Keratinocyte (primary cell): Measurements from ENCODE around the gene TMEM243.
"Not testable (repeated sequence)": the region's sequence is repeated elsewhere in the genome, so short reads cannot be mapped to it uniquely, and the experiment has no call there.

Experiments used
- CTCF ChIP-seq, 3 experiments: IDR thresholded peaks in 1 of 3; conservative IDR thresholded peaks in 1 of 3; optimal IDR thresholded peaks in 1 of 3; 2 replicates in 2 of 3; 3 replicates in 1 of 3; pipeline versions ENCODE3 to v1.5.1; 2011; ENCODE audit warnings: low read length in 3 of 3, mild to moderate bottlenecking in 3 of 3, moderate library complexity in 2 of 3, control low read depth in 1 of 3, inconsistent platforms in 1 of 3; ENCODE audit not compliant: insufficient read depth in 2 of 3; ENCODE audit errors: extremely low read depth in 1 of 3
- EZH2 ChIP-seq: IDR thresholded peaks from one replicate; pipeline ENCODE4 v1.6.1; 2012; ENCODE audit warnings: inconsistent platforms, mild to moderate bottlenecking, low read length, moderate library complexity

- not testable (repeated sequence) for TF ChIP-seq CTCF (optimal IDR thresholded peaks at IDR 0.05 in 1 of 3, IDR thresholded peaks at IDR 0.05 in 1 of 3, conservative IDR thresholded peaks at IDR 0.05 in 1 of 3; ENCODE audit: extremely low read depth in 1 of 3, insufficient read depth in 2 of 3, low read length in 3 of 3); EZH2
These were observed 13.8 kb downstream of the TMEM243 start for GRCh38 chr7:87205701-87206100.
